GM18858 (cell line): ENCODE results near the gene AGAP9.
"Not testable (repeated sequence)": the region's sequence is repeated elsewhere in the genome, so short reads cannot be mapped to it uniquely, and the experiment has no call there.

Experiments used
- ATAC-seq: cut with Tn5 transposase; IDR thresholded peaks from one replicate; pipeline ENCODE4 v1.9.1; 2021; ENCODE audit not compliant: unreplicated experiment

The AGAP9 gene

GRCh38 chr10:47458466-47459154 lies 64.8 kb downstream of the AGAP9 start:
- ATAC-seq: no peak

GRCh38 chr10:47457826-47458225 lies 65.6 kb downstream of the AGAP9 start:
- ATAC-seq: no peak

- ATAC-seq: no peak
Measured at GRCh38 chr10:47457528-47457820, 66.0 kb downstream of the AGAP9 start.

- no peak for ATAC-seq
Measured at GRCh38 chr10:47456794-47457527, 66.5 kb downstream of the AGAP9 start.

GRCh38 chr10:47456079-47456785 lies 67.2 kb downstream of the AGAP9 start:
- ATAC-seq: no peak

GRCh38 chr10:47455350-47456078 lies 67.9 kb downstream of the AGAP9 start:
- not testable (repeated sequence) for ATAC-seq

- ATAC-seq: no peak
Measured at GRCh38 chr10:47454780-47455058, 68.7 kb downstream of the AGAP9 start.

- no peak for ATAC-seq
Measured at GRCh38 chr10:47454008-47454779, 69.2 kb downstream of the AGAP9 start.

- ATAC-seq: no peak
Measured at GRCh38 chr10:47453141-47454007, 70.1 kb downstream of the AGAP9 start.

GRCh38 chr10:47452495-47453140 lies 70.8 kb downstream of the AGAP9 start:
- ATAC-seq: no peak

GRCh38 chr10:47451998-47452494 lies 71.4 kb downstream of the AGAP9 start:
- ATAC-seq: no peak
